ENCODE measurements around the gene LSM3. TPM values are rescaled to one million over a fixed set of nuclear protein-coding genes. Genes with fewer than 3 reads are reported as not detected.

The LSM3 gene
- total and polyA plus RNA-seq, 9 of the 15 experiments (the other 6 are each of a cell fraction or from before 2014, with no cell fraction given) = 33.8 to 203 (median 61.2) TPM

DNA sequence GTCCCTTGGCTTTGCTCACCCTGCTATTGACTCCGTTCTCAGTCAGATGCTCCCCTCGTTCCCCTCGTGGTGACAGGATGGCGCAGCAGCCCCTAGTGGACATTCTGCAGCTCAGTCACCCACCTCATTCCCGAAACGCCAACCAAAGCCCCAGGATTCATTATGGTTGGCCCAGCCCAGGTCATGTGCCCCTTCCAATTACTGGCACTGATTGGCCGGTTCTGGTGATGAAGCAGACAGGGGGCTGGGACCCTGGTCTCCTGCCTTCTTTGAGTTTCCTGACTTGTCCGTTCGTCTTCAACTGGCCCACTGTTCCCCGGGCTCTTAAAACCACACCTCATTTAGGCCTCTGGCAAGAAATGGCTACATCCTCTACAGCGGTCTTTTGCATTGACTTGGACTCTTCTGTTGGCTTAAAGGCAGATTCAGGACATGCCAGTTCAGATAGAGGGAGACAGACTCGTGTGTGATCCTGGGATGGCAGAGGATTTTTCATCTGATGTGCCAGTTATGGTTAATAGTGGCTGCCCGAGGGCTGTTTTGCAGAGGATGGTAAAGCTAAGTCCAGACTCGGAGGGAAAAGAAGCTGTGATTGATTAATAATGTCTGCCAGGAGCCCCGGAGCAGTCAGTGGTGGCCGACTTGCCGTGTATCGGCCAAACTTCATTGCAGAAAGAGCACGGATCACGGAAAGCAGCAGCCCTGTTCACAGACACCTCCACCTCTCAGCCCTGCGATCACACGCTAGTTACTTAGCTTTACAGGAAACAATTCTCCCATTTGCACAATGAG, 37.8 kb downstream of the LSM3 start (continued):
- TF ChIP-seq, protein P1, sequence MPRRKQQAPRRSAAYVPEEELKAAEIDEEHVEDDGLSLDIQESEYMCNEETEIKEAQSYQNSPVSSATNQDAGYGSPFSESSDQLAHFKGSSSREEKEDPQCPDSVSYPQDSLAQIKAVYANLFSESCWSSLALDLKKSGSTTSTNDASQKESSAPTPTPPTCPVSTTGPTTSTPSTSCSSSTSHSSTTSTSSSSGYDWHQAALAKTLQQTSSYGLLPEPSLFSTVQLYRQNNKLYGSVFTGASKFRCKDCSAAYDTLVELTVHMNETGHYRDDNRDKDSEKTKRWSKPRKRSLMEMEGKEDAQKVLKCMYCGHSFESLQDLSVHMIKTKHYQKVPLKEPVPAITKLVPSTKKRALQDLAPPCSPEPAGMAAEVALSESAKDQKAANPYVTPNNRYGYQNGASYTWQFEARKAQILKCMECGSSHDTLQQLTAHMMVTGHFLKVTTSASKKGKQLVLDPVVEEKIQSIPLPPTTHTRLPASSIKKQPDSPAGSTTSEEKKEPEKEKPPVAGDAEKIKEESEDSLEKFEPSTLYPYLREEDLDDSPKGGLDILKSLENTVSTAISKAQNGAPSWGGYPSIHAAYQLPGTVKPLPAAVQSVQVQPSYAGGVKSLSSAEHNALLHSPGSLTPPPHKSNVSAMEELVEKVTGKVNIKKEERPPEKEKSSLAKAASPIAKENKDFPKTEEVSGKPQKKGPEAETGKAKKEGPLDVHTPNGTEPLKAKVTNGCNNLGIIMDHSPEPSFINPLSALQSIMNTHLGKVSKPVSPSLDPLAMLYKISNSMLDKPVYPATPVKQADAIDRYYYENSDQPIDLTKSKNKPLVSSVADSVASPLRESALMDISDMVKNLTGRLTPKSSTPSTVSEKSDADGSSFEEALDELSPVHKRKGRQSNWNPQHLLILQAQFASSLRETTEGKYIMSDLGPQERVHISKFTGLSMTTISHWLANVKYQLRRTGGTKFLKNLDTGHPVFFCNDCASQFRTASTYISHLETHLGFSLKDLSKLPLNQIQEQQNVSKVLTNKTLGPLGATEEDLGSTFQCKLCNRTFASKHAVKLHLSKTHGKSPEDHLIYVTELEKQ (CRISPR knock-in tag; IDR thresholded peaks at IDR 0.05) = no peak
- TF ChIP-seq LEF1 (IDR thresholded peaks at IDR 0.05) = no peak
- no peak for TF ChIP-seq HINFP (tag; conservative IDR thresholded peaks at IDR 0.05; ENCODE audit: low read depth)
- TF ChIP-seq ILK (tag; IDR thresholded peaks at IDR 0.05; ENCODE audit: borderline replicate concordance, low read depth) = no peak
- no peak for TF ChIP-seq ZNF280B (CRISPR knock-in tag; IDR thresholded peaks at IDR 0.05)
- peak; percentile 26; the same call in 1 of the 2 replicates for TF ChIP-seq CBX1 (IDR thresholded peaks at IDR 0.05; ENCODE audit: low read depth)
- TF ChIP-seq SP1 (CRISPR knock-in tag; IDR thresholded peaks at IDR 0.05) = no peak
- TF ChIP-seq SIRT6 (IDR thresholded peaks at IDR 0.05; ENCODE audit: low read depth, low read length) = no peak
- TF ChIP-seq MYC (IDR thresholded peaks at IDR 0.05; ENCODE audit: low read depth, low read length) = no peak
- no peak for TF ChIP-seq MYC (CRISPR knock-in tag; IDR thresholded peaks at IDR 0.05; ENCODE audit: borderline replicate concordance, low read depth)
- no peak for TF ChIP-seq NR2C2 (CRISPR knock-in tag; IDR thresholded peaks at IDR 0.05)
- TF ChIP-seq NR2C2 (tag; IDR thresholded peaks at IDR 0.05) = no peak
- TF ChIP-seq RBFOX2 (IDR thresholded peaks at IDR 0.05; ENCODE audit: low read depth, low read length) = no peak
- TF ChIP-seq, protein P2, sequence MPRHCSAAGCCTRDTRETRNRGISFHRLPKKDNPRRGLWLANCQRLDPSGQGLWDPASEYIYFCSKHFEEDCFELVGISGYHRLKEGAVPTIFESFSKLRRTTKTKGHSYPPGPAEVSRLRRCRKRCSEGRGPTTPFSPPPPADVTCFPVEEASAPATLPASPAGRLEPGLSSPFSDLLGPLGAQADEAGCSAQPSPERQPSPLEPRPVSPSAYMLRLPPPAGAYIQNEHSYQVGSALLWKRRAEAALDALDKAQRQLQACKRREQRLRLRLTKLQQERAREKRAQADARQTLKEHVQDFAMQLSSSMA (CRISPR knock-in tag; IDR thresholded peaks at IDR 0.05) = no peak
- no peak for TF ChIP-seq KDM5B (IDR thresholded peaks at IDR 0.05; ENCODE audit: insufficient replicate concordance, low read depth, low read length)
- TF ChIP-seq RBM15 (IDR thresholded peaks at IDR 0.05; ENCODE audit: insufficient read depth, low read length) = no peak
- TF ChIP-seq ZNF277 (CRISPR knock-in tag; IDR thresholded peaks at IDR 0.05; ENCODE audit: borderline replicate concordance) = no peak
- no peak for TF ChIP-seq ZC3H4 (CRISPR knock-in tag; IDR thresholded peaks at IDR 0.05; ENCODE audit: borderline replicate concordance)

All from K562 (cell line).